ENCODE results near the gene COL27A1.
A peak's percentile ranks its signal among the peaks of the same experiment; 100 is the strongest.
"Not testable (repeated sequence)": the region's sequence is repeated elsewhere in the genome, so short reads cannot be mapped to it uniquely, and the experiment has no call there.

Gene COL27A1

DNA sequence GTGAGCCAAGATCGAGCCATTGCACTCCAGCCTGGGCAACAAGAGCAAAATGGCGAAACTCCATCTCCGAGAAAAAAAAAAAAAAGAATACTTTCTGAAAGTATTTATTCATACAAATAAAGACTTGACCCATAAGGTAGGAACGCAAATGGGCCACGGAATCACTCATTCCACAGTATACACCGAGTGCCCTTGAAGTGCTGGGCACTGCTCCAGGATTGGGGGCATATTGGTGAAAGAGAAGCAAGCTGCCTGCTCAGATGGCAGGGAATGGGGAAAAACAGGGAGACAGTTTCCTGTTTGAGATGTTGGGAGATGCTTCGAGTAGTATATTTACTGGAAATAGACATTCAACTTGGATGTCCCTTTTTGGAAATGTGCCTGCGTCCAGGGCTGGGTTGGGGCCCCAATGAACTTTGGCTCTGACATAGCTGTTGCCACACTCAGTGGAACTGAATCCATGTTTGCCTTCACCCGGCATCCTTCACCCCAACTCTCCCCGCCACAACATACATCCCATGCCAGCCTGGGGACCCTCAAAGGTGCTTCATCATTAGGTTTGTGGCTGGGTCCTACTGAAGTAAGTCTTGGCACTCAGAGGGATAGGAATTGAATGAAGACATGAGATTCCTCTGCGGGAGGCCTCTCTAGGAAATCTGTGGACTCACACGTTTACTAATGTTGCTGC lies 173.7 kb downstream of the COL27A1 start:
- DNase-seq: not testable (repeated sequence)

DNA sequence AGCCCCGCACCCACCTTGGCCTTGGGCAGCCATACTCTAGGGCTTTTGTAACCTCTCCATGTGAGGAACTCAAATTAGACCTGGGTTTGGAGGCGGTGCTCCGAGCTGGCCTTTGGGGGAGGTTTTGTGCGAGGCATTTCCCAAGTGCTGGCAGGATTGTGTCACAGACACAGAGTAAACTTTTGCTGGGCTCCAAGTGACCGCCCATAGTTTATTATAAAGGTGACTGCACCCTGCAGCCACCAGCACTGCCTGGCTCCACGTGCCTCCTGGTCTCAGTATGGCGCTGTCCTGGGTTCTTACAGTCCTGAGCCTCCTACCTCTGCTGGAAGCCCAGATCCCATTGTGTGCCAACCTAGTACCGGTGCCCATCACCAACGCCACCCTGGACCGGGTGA lies 174.3 kb downstream of the COL27A1 start, which contains the start of gene ORM2:
ORM2 (plus strand) TSS at position 245 of the 398 bp plus-strand sequence; CDS start at position 281, 36 bp downstream.
- not testable (repeated sequence) for DNase-seq

DNA sequence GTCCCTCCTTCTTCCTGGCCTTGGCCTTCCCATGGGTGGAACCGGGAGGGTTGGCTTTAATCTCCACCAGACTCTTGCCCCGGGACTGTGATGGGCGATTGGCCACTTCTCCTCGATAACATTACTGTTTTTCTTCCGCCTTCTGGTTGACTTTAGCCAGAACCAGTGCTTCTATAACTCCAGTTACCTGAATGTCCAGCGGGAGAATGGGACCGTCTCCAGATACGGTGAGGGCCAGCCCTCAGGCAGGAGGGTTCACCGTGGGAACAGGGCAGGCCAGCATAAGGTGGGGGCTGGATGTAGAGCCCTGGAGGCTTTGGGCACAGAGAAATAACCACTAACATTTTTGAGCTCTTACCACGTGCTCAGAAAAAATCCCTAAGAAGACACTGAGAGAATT lies 175.3 kb downstream of the COL27A1 start:
- DNase-seq: no peak

DNA sequence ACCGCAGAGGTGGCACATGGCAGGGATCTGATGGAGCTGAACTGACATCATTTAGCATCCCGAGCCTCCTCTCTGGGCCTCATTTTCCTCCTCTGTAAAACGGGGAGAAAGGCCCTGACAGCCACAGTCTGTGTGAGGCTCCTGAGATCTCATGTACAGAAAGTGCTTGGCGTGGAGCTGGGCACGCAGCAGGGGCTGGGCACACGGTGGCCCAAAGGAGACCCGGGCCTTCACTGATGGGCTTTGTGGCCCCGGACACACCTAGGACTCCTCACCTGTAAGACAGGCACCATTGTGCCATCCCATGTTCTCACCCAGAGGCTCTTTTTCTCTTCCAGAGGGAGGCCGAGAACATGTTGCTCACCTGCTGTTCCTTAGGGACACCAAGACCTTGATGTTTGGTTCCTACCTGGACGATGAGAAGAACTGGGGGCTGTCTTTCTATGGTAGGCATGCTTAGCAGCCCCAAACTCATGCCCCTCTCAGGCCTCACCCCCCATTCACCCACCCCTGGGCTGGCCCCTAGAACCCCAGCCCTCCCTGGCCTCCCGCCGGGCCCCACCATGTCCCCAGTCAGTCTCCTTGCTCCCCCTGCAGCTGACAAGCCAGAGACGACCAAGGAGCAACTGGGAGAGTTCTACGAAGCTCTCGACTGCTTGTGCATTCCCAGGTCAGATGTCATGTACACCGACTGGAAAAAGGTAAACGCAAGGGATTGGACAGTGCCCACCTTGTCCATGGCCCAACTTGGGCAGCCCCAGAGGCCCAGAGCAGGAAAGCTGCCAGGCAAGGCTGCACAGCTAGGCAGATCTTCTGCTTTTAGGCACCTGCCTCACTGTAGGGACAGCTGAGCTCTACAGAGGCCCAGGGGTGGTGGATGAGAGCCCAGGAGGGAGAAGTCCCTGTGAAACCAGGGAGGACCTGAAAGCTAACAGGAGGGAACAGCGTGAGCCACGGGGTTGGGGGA lies 176.2 kb downstream of the COL27A1 start:
- DNase-seq: not testable (repeated sequence)

DNA sequence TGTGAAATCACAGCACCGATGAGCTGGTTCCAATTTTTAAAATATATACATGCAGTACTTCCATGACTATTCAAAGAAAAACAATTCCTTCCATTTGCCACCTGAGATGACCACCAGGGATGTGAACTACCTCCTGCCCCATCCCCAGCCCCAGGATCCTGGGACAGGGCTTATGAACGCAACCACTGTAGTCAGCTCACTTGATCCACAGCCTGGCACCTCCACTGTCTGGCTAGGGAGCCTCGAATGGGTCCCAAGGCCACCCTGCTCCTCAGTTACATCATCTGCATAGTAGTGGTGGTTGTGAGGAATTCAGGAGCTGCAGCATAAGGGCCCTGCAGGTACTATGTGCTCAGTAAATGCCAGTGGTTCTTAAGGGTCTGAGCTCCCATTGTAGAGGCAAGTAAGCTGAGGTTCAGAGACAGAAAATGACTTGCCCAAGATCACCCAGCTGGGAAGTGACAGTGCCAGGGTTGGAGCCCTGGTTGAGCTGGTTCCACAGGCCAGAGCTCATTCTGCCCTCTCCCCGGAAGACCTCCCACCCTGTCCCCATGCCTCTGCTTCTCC lies 177.2 kb downstream of the COL27A1 start:
- DNase-seq: not testable (repeated sequence)

DNA sequence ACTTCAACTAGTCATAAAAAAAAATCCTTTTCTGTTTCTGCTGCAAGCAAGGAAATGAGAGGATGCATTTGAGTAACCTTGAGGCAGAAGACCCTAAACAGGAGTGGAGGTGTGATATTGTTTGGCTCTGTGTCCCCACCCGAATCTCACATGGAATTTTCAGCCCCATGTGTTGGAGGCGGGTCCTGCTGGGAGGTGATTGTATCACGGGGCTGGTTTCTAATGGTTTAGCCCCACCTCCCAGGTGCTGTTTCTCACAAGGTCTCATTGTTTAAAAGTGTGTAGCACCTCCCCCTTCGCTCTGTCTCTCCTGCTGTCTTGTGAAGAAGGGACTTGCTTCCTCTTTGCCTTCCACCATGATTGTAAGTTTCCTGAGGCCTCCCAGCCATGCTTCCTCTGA lies 178.4 kb downstream of the COL27A1 start:
- not testable (repeated sequence) for DNase-seq

DNA sequence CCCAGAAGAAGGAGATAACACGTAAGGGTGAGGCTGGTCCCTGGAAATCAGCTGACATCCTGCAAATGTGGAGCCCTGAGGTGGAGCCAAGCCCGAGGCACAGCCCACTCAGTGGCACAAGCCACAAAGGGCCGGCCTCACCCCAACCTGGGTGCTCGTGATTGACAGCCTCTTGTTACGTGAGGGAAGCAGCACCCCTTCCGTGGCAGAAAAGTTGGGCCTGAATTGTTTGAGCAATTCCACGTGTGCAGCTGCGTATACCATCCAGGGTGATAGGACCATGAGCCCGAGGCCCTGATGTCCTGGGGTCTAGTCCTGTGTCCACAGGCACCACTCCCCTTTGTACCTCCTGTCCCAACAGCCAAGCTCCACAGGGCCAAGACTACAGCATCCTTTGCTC lies 179.2 kb downstream of the COL27A1 start:
- no peak for DNase-seq

DNA sequence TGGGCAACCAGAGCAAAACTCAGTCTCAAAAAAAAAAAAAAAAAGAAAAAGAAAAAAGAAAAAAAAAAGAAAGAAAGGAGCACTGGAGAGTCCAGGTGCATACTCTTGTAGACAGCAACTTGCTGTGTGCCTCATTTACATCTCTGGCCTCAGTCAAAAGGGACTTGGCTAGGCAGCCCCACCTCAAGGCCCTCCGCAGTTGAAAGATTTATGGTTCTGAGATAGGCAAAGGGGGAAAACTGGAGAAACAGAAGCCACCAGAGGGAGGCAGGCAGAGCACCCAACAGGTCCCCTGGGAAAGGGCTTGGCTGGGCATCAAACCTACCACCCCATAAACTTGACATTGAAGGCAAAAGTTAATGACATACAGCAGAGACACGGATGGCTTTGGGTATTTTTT lies 180.4 kb downstream of the COL27A1 start:
- no peak for DNase-seq

DNA sequence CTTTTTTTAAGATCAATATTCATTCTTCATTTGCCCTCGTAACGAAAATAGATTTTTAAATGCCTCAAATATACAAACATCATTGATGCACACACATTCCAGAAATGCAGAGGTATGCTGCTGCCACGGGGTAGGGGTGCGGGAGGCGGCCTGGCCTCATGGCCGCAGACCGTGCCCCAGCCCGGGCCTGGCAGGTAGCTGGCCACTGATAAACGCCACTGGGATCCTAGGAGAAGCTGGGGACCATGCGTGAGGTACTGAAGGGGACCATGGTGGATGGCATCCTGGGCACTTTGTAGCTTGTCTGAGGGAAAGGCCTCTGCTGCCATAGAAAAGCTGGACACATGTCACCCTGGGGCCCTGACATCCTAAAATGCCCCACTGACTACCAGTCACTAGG lies 180.8 kb downstream of the COL27A1 start:
- no peak for DNase-seq

DNA sequence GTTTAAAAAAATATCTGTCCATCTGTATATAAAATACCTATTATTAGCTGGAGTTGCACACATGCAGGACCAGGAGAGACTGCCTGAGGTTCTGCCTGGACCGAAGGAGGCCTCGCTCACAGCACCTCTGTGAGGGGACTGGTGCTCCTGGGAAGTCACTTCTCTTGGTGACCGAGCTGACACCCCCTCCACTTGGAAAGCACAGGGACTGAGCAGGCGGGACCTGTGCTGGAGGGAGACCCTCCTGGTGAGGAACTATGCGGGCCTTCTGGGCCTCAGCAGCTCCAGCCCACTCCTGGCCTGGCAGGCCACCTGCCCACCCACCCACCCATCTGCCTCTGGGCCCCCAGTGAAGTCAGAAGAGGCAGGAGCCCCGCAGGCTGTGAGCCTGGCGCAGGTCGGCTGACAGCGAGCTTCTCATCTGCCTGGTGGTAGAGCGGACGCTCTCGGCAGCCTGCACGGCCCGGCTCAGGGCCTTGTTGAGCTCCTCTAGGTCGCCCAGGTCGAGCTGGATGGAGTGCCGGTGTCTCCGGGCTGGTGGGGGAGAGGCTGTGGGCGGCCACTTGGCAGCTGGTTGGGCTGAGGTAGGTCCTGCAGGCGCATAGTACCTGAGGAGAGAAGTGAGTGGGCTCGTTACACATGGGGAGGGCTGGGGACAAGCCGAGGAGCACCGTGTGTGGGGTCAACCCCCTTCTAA lies 181.5 kb downstream of the COL27A1 start:
- no peak for DNase-seq

DNA sequence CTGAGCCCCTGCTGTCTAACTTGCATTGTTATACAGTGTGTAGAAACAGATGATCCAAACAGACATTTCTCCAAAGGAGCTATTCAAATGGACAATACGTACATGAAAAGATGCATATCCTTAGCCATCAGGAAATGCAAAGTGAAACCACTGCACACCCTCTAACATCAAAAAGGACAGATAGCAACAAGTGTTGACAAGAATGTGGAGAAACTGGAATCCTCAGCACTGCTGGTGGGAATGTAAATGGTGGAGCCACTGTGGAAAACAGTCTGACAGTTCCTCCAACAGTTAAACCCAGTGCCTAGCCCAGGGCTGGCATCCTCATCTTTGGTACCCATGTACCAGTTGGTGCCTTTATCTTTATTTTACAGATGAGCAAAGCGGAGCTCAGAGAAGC lies 182.8 kb downstream of the COL27A1 start:
- DNase-seq: no peak

DNA sequence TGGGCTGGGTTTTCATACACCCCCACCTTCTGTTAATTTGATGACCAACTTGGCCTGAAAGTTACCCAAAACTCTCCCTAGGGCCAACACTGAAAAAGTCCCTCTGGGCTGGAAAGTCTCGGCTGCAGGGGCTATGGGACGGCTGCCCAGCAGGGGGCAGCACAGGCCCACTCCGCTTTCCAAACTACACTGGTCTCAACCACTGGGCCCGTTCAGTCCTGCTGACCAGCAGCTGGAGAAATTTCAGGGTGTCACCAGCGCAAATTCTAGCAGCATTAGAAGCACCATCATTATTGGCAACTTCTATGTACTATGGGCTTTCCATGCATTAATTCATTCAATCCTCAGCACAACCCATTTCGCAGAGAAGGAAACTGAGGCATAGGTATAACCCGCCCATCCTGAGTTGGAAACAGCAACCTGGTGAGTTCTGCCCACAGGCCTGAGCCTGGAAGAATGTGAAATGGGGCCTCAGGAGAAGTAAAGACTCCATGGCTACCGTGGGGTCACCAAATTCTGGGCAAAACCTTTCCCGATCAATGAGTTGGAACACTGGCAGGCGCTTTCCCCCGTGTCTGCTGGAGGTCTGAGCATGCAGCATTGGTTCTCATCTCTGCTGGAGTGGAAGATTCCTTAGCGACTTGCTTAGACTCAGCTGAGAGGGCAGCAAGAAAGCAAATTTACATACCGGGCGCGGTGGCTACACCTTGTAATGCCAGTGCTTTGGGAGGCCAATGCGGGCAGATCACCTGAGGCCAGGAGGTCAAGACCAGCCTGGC lies 184.0 kb downstream of the COL27A1 start:
- peak; percentile 51 for DNase-seq

DNA sequence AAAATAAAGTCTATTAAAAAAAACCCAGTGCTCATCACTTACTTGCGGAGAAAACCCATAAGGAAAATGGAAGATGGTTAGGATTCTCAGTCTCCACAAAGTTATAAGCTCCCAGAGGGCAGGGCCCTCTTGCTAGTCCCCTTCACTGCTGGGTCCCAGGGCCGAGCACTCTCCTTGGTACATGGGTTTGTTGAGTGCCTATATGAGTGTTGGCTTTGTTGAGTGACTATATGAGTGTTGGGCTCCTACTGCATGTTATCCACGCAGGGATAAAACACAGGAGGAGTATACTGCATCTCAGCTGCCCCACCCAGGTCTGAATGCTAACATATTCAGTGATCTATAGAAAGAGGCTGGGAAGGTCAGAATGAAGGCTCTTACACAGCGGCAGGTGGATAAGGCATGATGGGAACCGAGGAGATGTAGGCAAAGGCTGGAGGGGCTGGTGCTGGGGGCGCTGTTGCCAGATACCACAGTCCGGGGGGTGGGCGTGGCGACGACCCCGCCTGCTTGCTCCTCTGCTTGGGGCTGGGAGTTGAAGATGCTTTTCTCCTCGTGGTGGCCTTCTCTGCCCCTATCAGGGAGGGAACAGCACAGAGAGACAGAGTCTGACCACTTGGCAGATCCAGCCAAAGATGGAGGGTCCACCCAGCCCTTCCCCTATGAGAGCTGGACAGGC lies 186.0 kb downstream of the COL27A1 start:
- DNase-seq: no peak

DNA sequence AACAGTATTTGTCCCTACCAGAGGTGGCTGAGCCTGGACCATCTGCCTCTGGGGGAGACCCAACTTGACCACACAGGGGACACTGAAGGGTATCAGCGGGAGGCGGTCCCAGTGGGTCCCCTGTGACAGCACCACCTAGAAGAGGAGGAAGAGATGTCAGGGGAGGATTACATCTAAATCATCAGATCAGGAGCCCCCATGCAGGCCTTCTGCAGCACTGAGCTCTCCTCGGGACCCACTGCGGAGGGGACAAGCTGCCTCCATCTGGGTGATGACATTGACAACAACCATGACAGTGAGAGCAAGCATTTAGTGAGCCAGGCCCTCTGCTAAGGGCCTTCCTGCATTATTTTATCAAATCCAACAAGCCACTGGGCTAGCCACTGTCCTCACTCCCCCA lies 186.7 kb downstream of the COL27A1 start:
- no peak for DNase-seq

DNA sequence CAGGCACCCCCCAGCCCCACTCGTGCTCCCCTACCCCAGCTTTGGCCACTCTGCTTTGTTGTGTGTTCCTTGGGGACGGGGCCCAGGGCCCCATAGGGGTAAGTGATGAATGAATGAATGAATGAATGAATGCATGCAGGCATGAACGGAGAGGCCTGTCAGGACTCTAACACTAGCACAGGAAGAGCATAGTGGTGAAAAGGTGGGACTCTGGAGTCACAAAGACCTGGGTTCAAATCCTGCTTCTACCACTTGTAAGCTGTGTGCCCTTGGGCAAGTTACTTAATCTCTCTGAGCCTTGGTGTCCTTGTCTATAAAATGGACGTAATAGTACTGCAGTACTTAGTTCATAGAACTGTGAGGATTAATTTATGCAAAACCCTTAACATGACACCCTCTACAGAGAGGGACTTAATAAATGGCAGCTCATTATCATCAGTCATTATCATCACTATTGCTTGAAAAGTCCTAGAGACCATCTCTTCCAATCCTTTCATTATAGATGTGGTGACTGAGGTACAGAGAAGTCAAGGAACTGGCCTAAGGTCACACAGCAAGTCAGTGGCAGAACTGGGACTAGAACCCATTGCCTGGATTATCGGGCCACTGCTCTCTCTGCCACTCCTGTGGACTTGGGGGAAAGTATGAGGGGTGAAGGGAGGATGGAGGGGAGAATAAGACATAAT lies 187.6 kb downstream of the COL27A1 start:
- no peak for DNase-seq

DNA sequence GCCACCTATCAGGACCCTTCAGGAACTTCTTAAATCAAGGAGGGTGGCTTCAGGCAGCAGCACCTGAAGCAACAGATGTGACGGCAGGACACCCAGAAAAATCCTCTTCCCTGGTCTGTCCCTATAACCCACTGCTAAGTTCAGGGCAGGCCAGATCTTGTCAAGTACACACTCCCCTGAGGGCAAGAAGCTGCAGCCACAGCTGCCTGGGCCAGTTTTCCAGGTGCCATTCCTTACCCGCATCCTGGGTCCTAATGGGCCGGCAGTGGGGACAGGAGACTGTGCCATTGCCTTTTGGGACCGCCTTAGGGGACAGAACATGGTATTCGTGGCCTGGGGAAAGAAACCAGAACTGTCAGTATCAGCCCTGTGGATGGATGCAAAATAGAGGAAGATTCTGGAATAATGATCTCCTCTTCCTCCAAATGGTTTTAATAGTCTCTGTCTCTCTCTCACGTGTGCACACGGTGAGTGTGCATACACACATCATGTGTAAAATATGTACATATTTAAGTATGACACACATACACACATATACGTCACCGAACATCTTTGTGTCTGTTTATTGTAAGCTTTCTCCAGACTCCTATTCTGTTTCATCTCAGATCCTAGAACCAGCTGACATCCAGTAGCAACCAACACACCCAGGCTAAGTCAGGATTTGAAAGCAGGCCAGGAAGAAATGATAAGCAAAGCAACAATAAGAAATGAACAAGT lies 188.3 kb downstream of the COL27A1 start:
- no peak for DNase-seq

DNA sequence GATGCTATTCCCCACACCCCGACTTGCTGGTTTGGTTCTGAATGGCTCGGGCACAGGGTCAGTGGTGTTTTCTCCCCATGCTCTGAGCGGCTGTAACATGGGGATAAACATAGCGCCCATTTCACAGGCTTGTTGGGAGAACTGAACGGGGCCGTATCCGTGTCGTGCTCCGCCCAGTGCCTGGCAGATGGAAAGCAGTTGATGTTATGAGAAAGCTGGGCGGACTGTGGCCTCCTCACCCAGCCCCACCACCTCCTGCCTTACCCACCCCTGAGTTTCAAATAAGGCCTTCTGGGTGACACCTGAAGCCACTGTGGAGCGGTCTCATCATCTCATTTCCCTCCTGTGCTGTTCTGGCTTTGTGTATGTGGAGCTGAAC lies 188.8 kb downstream of the COL27A1 start:
- no peak for DNase-seq

DNA sequence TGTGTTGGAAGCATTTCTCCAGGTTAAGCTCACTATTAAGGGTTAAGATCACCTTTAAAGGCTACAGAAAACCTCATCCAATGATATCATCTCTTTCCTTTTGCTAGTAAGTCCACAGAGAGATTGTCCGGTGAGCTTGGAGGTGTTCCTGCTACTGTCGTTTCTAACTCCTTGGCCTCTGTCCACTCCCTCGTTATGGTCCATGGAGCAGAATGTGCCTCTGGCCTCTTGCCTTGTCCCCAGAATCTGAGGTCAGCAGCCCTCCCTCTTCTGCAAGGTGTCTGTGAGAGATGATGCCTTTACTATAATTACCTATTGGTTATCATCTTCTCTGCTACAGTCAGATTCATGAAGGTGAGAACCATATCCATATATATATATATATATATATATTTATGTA lies 189.4 kb downstream of the COL27A1 start:
- DNase-seq: no peak

DNA sequence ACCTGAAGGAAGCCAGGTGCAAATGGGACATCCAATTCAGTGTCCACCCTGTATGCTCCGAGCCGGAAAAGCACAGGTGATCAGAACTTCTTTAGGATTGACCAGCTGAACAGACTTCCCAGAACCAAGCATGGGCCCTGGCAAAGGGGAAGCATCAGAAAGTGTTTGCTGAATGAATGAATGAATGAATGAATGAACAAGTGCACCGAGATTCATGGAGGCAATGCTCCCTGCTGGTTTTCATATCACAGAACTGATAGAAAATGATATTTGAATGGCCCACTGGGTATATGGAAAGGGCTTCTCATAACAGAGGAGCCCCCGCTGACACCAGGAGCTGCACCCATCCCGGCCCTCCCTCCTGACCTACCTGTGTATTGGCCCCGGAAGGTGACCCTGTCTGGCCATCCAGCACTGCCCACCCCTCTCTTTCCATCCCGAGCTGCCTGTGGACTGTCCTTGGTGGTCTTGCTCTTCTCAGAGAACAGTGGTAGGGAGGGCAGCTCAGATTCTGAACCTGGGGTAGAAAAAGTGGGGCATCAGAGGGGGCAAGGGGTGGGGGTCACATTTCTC lies 190.2 kb downstream of the COL27A1 start:
- no peak for DNase-seq

DNA sequence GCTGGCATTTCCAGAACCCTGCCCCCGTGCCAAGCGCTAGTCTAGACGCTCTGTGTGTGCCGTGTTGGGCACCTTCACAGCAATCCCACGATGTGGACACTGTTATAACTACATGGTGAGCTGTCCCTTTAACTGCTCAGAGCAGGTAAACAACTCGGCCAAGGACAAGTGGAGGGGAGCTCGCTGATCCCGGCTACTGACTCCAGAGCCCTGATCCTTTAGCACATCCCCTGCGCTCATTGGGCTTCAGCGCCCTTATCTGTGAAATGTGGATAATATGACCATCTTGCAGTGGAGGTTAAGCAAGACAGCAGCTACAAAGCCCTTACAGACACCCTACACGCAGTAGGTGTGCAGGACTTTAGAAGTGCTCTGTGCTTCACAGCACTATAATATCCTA lies 190.8 kb downstream of the COL27A1 start:
- no peak for DNase-seq

Data from CD4-positive, alpha-beta T cell treated with Interferon gamma for 1 hour (primary cell).